GM19351 (cell line): ENCODE results near the gene DNAH14.
"Not testable (repeated sequence)": the region's sequence is repeated elsewhere in the genome, so short reads cannot be mapped to it uniquely, and the experiment has no call there.

Experiments
- ATAC-seq: cut with Tn5 transposase; IDR thresholded peaks from one replicate; pipeline ENCODE4 v1.9.1; 2021; ENCODE audit warnings: mild to moderate bottlenecking, moderate library complexity; ENCODE audit not compliant: unreplicated experiment

DNAH14 gene

DNA sequence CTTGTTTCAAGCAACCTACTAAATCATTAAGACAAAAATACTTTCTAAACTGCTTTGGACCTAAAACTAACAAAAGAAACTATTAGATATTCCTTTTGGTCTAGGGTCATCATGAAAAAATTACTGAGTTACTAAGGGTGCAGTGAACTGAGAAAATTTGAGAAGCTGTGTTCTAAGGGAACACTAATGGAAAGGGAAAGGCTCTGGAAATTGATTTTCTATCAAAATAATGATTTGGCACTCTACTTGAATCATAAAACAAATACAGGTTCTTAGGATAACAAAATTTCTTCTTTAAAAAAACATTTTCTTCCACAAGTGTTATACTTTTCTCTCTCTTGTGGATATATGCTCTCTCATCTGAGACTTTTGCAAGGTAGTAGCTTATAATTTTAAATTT, 213.5 kb downstream of the DNAH14 start:
- ATAC-seq = no peak

DNA sequence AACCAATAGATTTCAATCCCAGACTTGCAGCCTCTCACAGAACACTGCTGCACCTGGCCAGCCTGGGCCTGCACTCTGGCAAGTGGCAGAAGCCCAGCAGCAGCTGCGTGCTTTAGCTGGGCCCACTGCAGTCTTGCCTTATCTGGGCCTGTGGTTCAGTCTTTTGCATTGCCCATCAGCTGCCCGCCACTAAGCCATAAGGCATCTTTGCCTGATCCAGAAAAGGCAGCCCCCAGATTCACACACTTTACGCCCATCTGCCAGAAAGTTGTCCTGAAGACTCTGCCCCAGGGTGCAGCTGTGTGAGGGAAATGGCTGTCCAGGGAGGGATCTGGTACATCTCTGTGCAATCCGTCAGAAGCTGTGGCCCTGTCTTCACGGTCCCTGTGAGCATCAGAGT, 217.0 kb downstream of the DNAH14 start:
- ATAC-seq = no peak

DNA sequence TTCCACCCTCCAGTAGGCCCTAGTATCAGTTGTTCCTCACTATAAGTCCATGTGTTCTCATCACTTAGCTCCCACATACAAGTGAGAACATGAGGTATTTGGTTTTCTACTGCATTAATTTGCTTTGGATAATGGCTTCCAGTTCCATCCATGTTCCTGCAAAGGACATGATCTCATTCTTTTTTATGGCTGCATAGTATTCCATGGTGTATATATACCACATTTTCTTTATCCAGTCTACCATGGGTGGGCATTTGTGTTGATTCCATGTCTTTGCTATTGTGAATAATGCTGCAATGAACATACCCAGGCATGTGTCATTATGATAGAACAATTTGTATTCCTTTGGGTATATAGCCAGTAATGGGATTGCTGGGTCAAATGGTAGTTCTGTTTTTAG, 218.3 kb downstream of the DNAH14 start:
- not testable (repeated sequence) for ATAC-seq

DNA sequence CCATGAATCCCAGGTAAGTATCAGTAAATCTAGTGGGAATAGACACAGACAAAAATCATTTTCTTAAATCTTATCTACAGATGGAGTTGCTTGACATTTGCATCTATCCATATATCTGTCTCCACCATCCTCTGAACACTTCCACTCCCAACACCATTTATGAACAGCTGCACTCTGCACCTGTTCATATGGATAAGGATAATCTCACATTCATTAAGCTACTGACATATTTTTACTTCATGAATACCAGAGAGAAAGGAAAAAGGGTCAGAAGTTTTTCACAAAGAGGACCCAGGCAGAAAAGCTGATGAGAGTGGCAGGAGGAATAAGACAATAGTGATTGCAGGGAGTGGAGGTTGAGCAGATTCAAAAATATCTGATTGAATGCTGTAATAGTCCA, 222.6 kb downstream of the DNAH14 start:
- ATAC-seq = no peak

DNA sequence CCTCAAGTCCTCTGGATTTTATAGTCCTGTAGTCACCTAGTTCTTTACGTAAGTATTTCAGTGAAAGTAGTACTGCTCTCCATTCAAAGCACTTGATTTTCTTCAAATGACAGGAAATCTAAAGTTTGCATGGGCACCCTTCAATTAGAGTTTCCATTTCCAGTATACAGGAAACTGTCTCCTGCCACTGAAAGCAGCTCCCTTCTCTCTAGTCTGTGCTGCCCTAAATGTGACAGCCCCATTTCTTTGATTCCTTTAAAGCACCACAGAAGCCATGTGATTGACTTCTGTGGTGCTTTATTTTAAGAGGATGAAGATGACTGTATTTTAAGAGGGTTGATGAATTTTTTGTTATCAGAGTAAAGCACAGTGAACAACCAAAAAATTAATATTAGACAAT, 226.1 kb downstream of the DNAH14 start:
- ATAC-seq = no peak

DNA sequence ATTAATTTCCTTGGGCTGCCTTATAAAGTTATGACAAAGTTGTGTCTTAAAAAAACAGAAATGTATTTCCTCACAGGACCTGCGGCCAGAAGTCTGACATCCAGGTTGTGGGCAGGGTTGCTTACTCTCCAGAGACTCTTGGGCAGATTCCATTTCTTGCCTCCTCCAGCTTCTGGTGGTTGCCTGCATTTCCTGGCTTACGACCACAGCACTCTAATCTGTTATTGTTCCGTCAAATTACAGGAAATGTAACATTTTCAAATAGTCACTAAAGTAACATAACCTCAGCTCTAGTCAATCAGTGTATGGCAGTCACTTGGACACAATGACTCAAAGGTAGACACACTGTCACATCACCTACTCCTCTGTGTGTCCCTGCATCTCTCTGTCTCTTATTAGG, 226.8 kb downstream of the DNAH14 start:
- no peak for ATAC-seq

DNA sequence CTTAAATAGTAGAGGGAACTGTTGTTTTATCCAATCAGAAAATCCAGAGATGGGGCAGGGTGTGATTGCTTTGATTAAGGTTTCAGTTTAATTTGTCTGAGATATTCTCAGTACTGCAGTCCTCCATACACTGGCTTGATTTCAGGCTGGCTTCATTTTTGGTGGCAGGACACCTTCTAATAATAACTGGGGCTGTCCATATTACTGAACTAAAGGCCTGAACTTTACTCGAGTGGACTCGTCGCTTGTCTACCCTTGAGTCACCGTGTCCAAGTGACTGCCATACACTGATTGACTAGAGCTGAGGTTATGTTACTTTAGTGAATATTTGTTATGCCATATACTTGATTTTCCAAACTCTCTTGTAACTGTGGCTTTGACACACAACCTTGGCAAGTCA, 228.8 kb downstream of the DNAH14 start:
- no peak for ATAC-seq

DNA sequence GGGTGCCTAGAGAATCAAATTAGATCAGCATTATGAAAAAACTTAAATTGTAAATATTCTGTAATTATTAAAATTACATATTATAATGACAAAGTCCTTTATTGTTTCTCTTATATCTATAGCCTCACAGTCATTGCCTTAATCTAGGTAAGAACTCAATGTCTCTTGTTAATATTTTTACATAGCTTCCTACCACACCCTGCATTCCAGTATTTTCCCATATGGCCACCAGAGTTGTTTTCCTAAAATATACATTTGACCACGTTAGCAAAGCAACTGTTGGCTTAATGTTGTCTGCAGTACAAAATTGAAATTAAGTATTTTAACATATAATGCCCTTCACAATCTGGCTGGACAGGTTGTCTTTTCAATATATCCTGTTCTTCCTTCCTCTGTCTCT, 230.3 kb downstream of the DNAH14 start:
- no peak for ATAC-seq

DNA sequence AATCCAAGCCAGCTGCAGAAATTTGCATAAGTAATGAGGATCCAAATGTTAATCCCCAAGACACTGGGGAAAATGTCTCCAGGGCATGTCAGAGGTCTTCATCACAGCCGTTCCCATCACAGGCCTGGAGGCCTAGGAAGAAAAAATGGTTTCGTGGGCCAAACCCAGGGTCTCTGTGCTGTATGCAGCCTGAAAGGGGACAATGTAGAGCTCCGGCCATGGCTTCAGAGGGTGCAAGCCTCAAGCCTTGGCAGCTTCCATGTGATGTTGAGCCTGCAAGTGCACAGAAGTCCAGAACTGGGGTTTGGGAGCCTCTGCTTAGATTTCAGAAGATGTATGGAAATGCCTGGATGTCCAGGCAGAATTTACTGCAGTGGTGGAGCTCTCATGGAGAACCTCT, 247.9 kb downstream of the DNAH14 start:
- ATAC-seq = not testable (repeated sequence)

DNA sequence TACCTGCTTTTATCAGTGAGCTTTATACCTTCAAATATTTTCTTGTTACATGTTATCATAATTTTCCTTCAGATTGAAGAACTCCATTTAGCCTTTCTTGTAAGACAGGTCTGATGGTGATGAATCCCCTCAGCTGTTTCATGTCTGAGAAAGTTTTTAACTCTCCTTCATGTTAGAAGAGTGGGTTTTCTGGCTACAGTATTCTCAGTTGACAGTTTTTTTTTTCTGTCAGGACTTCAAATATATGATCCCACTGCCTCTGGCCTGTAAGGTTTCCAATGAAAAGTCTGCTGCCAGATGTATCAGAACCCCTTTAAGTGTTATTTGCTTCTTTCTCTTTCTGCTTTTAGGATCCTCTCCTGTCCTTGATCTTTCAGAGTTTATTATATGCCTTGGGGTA, 250.2 kb downstream of the DNAH14 start:
- ATAC-seq = no peak

DNA sequence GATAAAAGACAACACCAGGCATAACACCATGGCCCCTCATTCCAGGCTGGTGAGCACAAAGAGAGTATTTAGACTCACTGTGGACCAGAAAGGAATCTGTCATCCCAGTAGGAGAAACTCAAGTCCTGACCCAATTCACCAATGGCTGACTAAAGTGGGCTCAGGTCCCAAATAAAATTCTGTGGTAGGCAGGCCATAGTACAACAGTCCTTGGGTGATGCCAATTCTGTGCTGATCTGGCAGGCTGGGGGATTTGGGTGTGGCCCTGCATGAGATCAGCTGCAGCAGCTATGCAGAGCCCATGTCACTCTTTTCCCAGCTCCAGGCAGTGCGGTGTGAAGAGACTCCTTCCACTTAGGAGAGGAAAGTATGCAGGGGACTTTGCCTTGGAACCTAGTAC, 253.2 kb downstream of the DNAH14 start:
- no peak for ATAC-seq

DNA sequence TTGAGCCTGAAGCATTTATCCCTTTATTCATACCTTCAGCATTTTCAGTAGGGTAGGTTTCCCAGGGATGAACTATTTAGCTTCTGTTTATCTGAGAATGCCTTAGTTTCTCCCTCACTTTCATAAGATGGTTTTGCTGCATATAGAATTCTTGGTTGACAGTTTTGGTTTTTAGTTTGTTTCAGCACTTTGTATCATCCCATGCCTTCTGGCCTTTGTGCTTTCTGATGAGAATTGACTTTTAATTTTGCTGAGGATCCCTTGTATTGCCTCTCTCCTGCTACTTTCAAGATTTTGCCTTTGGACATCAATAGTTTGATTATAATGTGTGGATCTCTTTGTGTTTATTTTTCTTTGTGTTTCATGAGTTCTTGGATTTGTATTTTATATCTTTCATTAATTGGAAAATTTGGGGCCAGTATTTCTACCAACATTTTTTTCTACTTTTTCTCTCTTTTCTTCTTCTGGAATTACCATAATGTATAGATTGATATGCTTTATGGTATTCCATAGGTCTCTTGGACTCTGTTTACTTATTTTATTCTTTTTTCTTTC, 261.8 kb downstream of the DNAH14 start:
- no peak for ATAC-seq

DNA sequence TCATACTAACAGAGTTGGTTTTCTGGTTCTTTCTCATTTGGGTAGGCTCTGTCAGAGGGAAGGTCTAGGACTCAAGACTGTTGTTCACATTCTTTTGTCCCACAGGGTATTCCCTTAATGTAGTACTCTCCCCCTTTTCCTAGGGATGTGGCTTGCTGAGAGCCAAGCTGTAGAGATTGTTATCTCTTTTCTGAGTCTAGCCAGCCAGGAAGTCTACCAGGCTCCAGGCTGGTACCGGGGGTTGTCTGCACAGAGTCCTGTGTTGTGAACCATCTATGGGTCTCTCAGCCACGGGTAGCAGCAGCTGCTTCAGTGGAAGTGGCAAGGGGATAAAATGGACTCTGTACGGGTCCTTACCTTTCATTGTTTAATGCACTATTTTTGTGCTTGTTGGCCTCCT, 272.0 kb downstream of the DNAH14 start:
- no peak for ATAC-seq

DNA sequence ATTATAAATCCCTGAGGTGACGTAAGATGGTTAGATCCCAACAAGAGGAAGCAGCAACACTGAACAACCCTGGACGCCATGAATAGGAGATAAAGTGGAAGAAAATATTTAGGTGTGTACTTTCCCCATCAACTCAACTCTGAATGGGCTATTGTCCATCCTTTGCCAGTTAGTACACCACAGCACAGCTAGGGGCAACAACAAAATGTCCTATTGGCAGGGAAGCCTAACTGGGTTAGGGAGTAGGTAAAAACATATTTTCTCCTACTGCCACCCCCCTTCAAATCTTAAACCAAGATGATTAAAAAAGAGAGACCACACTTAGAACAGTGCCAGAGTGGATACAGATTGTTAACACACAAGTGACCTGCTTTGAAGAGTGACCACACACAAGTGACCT, 278.3 kb downstream of the DNAH14 start:
- ATAC-seq = no peak

DNA sequence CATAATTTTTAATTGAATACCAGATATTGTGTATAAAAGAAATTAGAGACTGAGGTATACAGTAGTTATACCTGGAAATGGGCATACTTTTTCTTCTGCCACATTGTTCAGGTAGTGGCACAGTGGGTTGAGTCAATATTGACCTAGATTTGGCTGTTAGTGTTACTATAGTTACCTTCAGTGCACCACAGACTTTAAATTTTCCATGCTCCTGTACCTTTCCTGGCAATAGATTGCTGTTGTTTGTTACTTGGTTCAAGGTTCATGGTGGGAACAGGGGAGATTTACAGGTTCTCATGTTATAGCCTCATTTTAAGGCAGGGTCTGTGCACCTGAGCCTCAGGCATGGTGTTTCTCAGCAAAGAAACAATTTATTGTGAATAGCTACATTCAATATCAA, 279.7 kb downstream of the DNAH14 start:
- ATAC-seq = no peak

DNA sequence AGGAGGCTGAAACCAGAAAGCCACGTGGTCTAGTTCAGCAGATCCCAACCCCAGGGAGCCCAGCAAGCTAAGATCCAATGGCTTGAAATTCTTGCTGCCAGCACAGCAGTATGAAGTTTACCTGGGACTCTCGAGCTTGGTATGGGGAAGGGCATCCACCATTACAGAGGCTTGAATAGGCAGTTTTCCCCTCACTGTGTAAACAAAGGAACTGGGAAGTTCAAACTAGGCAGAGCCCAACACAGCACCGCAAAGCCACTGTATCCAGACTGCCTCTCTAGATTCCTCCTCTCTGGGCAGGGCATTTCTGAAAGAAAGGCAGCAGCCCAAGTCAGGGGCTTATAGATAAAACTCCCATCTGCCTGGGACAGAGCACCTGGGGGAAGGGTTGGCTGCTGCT, 280.7 kb downstream of the DNAH14 start:
- ATAC-seq = not testable (repeated sequence)

DNA sequence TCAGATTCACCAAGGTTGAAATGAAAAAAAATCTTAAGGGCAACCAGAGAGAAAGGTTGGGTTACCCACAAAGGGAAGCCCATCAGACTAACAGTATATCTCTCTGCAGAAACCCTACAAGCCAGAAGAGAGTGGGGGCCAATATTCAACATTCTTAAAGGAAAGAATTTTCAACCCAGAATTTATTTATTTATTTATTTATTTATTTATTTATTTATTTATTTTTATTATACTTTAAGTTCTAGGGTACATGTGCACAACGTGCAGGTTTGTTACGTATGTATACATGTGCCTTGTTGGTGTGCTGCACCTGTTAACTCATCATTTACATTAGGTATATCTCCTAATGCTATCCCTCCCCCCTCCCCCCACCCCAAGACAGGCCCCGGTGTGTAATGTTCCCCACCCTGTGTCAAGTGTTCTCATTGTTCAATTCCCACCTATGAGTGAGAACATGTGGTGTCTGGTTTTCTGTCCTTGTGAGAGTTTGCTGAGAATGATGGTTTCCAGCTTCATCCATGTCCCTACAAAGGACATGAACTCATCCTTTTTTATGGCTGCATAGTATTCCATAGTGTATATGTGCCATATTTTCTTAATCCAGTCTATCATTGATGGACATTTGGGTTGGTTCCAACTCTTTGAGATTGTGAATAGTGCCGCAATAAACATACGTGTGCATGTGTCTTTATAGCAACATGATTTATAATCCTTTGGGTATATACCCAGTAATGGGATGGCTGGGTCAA, 282.4 kb downstream of the DNAH14 start:
- ATAC-seq = not testable (repeated sequence)

DNA sequence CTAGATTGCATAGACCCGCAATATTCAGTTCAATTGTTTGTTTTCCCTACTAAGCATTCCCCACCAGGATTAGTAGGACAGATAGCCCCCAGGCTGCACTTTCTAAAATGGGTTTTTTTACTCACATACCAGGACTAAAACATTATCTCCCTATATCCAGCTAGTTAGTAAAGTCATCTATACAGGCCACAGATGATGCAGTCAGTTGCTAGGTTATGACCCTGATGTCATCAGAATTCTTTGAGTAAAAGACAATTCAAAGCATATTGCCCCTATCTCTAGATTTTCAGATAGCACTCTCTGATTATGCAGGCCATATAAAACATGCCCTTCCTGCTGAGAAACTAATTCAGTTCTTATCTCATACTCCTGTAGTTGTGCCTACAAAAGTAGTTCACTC, 294.8 kb downstream of the DNAH14 start:
- ATAC-seq = no peak

DNA sequence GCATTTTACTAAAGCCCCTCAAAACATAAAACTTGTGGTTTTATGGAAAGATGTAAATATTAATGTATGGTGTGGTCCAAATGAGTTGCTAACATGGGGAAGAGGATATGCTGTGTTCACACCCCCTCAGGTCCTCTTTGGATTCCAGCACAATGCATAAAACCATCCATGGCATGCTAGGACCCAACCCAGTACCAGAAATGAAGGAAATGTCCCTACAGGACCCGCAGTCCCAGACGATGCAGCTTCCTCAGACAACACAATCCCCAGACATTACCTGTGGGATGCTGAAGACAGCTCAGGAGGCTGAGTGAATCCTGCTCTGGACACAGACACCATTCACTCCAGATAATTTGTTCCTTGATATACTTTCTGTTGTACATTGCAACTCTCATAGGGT, 296.2 kb downstream of the DNAH14 start:
- ATAC-seq = no peak

DNA sequence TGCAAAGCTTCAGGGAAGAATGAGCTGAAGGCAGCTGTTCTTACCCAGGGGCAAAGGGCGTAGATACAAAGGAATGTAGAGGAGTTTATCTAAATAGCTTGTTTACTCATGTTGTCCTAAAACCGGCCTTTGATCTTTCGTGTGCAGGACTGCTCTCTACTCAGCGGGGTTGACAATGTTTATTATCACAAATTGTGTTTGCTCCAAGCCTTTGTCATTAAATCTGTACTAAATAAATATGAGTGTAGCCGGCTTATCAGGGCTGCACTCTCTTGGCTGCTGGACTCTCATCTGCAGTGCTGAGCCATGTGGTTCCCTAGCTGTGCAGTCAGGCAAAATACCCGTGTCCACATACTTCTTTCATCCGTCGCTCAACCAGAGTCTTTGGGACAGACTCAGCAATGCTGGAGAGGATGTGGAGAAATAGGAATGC, 299.4 kb downstream of the DNAH14 start:
- no peak for ATAC-seq

DNA sequence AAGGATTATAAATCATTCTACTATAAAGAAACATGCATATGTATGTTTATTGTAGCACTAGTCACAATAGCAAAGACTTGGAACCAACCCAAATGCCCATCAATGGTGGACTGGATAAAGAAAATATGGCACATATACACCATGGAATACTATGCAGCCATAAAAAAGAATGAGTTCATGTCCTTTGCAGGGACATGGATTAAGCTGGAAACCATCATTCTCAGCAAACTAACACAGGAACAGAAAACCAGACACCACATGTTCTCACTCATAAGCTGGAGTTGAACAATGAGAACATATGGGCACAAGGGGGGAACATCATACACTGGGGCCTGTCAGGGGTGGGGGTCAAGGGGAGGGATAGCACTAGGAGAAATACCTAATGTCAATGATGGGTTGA, 300.0 kb downstream of the DNAH14 start:
- ATAC-seq = not testable (repeated sequence)

DNA sequence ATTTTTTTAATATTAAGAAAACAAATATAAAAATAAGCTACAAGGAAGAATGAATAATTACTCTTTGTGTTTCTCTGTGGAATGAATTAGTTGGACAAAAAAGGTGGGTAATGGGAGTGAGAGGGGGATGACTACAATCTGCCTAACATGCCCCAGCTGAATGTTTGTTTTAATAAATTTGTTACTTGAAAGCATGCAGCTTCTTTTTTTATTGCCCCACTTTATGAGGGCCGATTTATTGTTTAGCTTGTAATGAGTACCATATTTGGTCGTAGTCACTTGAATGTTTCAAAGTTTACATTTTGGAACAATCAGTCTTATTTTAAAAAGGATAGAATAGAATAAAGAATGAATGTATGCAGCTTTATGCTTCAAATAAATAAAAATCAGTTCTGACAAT, 301.0 kb downstream of the DNAH14 start:
- ATAC-seq = no peak

DNA sequence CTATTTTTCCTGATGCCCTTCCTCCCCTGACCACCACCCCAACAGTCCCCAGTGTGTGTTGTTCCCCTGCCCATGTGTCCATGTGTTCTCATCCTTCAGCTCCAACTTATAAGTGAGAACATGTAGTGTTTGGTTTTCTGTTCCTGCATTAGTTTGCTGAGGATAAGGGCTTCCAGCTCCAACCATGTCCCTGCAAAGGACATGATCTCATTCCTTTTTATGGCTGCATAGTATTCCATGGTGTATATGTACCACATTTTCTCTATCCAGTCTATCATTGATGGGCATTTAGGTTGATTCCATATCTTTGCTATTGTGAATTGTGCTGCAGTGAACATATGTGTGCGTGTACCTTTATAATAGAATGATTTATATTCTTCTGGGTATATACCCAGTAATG, 303.5 kb downstream of the DNAH14 start:
- not testable (repeated sequence) for ATAC-seq
